Left ventricle myocardium inferior (tissue), 1 donor: ENCODE measurements around the gene CFAP61. TPM values are rescaled to one million over a fixed set of nuclear protein-coding genes. Genes with fewer than 3 reads are reported as not detected.

Experiments used
- DNase-seq: peaks from one replicate; pipeline ENCODE4 v3.0.0-alpha.2; 2020
- H3K27ac ChIP-seq: fragments of 200-600 bp; replicated peaks from 2 replicates; pipeline ENCODE4 v1.8.0; 2021
- H3K27me3 ChIP-seq: fragments of 200-600 bp; 2 replicates; pipeline ENCODE4 v1.8.0; 2021; ENCODE audit warnings: low read depth
- H3K36me3 ChIP-seq: fragments of 200-600 bp; 2 replicates; pipeline ENCODE4 v1.8.0; 2021
- H3K4me1 ChIP-seq: fragments of 200-600 bp; 2 replicates; pipeline ENCODE4 v1.8.0; 2021
- H3K4me3 ChIP-seq: fragments of 200-600 bp; 2 replicates; pipeline ENCODE4 v1.8.0; 2021; ENCODE audit warnings: mild to moderate bottlenecking, moderate library complexity
- H3K9me3 ChIP-seq: fragments of 200-600 bp; replicated peaks from 2 replicates; pipeline ENCODE4 v1.8.0; 2021
- CTCF ChIP-seq: fragments of 200-600 bp; IDR thresholded peaks from 2 replicates; pipeline ENCODE4 v1.8.0; 2021; ENCODE audit warnings: antibody characterized with exemption, mild to moderate bottlenecking, borderline replicate concordance
- intact Hi-C: fragments of 100-400 bp; cut with micrococcal nuclease; formaldehyde crosslinking; loops from one replicate; pipeline ENCODE4 v1.11.0; 2022
- total RNA-seq: library from RNA; stranded (reverse); fragmentation: NEBNext Ultra II Directional; extraction: Animal tissue kit (Norgen Biotek cat#: 25700); gene quantifications from one replicate; pipeline ENCODE4 v1.2.1, GENCODE V29; 2021
- donor health status: DM: no; HTN: yes; CAD: no; lungs with severe emphysema.

The CFAP61 gene
- total RNA-seq, 1 donor from 2014 or later: 54.8 TPM

- peak; percentile 48 for DNase-seq
- no peaks in the 10 kb centered on the region for H3K9me3 ChIP-seq
- no peaks in the 10 kb centered on the region for H3K27me3 ChIP-seq
- intact Hi-C loops: no loop called here
- H3K27ac ChIP-seq: peak overlapping the region; percentile 87
- peaks cover 57% of the 10 kb centered on the region for H3K4me1 ChIP-seq
- H3K36me3 ChIP-seq: no peaks in the 10 kb centered on the region
- H3K4me3 ChIP-seq: no peak overlapping the region
- no peak for TF ChIP-seq CTCF
Measured at GRCh38 chr20:20212675-20213096, 160.4 kb downstream of the CFAP61 start.

- intact Hi-C loops: no loop called here
- peak overlapping the region; percentile 87 for H3K27ac ChIP-seq
- no peaks in the 10 kb centered on the region for H3K36me3 ChIP-seq
- no peak overlapping the region for H3K4me3 ChIP-seq
- H3K27me3 ChIP-seq: no peaks in the 10 kb centered on the region
- peaks cover 58% of the 10 kb centered on the region for H3K4me1 ChIP-seq
- H3K9me3 ChIP-seq: peaks cover 8% of the 10 kb centered on the region
- no peak for TF ChIP-seq CTCF
- DNase-seq: no peak
Measured at GRCh38 chr20:20213526-20214121, 161.3 kb downstream of the CFAP61 start.

GRCh38 chr20:20214757-20215275 is 162.5 kb downstream of the CFAP61 start:
- H3K27me3 ChIP-seq: no peaks in the 10 kb centered on the region
- no peaks in the 10 kb centered on the region for H3K36me3 ChIP-seq
- H3K4me3 ChIP-seq: no peak overlapping the region
- peak overlapping the region; percentile 87 for H3K27ac ChIP-seq
- H3K4me1 ChIP-seq: peaks cover 57% of the 10 kb centered on the region
- H3K9me3 ChIP-seq: peaks cover 18% of the 10 kb centered on the region
- no peak for TF ChIP-seq CTCF
- intact Hi-C loops: no loop called here
- DNase-seq: no peak

- peaks cover 18% of the 10 kb centered on the region for H3K9me3 ChIP-seq
- no peak for TF ChIP-seq CTCF
- H3K36me3 ChIP-seq: no peaks in the 10 kb centered on the region
- intact Hi-C loops: no loop called here
- H3K27ac ChIP-seq: peak overlapping the region; percentile 87
- H3K27me3 ChIP-seq: no peaks in the 10 kb centered on the region
- DNase-seq: peak; percentile 43
- peak overlapping the region; percentile 43 for H3K4me3 ChIP-seq
- peaks cover 43% of the 10 kb centered on the region for H3K4me1 ChIP-seq
Measured at GRCh38 chr20:20215976-20216727, 163.8 kb downstream of the CFAP61 start.

- H3K9me3 ChIP-seq: peaks cover 18% of the 10 kb centered on the region
- no peak overlapping the region for H3K4me3 ChIP-seq
- DNase-seq: no peak
- peak overlapping the region; percentile 87 for H3K27ac ChIP-seq
- intact Hi-C loops: no loop called here
- TF ChIP-seq CTCF: no peak
- no peaks in the 10 kb centered on the region for H3K36me3 ChIP-seq
- no peaks in the 10 kb centered on the region for H3K27me3 ChIP-seq
- peaks cover 39% of the 10 kb centered on the region for H3K4me1 ChIP-seq
Measured at GRCh38 chr20:20216941-20217340, 164.6 kb downstream of the CFAP61 start.
